ENCODE measurements around the gene NPAS3.

The NPAS3 gene

GRCh38 chr14:33042591-33042990, 103.9 kb downstream of the NPAS3 start:
- in situ Hi-C loops (cut with HindIII; ENCODE audit: low pct_ligation_motif_present, low sequenced_read_pairs) = no loop called here
- Histone ChIP-seq H3K27ac (no peak overlapping the region), H3K36me3 (replicated peaks) (no peaks in the 10 kb centered on the region), H3K4me3 (ENCODE audit: low read depth, low read length) (no peak overlapping the region), H3K27me3 (replicated peaks) (no peaks in the 10 kb centered on the region)
- DNase-seq = no peak
- no peak for TF ChIP-seq CTCF (IDR thresholded peaks at IDR 0.05; ENCODE audit: low read depth, low read length, missing control alignments)

- in situ Hi-C loops (cut with HindIII; ENCODE audit: low pct_ligation_motif_present, low sequenced_read_pairs) = no loop called here
These were observed 107.1 kb downstream of the NPAS3 start for GRCh38 chr14:33045760-33046159.

GRCh38 chr14:33052943-33053342, 114.3 kb downstream of the NPAS3 start:
- no peak for DNase-seq
- Histone ChIP-seq H3K36me3 (replicated peaks) (no peaks in the 10 kb centered on the region), H3K27me3 (replicated peaks) (no peaks in the 10 kb centered on the region), H3K4me3 (ENCODE audit: low read depth, low read length) (no peak overlapping the region), H3K27ac (no peak overlapping the region)
- in situ Hi-C loops (cut with HindIII; ENCODE audit: low pct_ligation_motif_present, low sequenced_read_pairs) = no loop called here
- TF ChIP-seq CTCF (IDR thresholded peaks at IDR 0.05; ENCODE audit: low read depth, low read length, missing control alignments) = no peak

More at GRCh38 chr14:33045760-33046159, 107.1 kb downstream of the NPAS3 start:
- no peak overlapping the region for H3K27ac ChIP-seq
- no peak for DNase-seq
- no peak for TF ChIP-seq CTCF (IDR thresholded peaks at IDR 0.05; ENCODE audit: low read depth, low read length, missing control alignments)
- no peaks in the 10 kb centered on the region for H3K36me3 ChIP-seq (replicated peaks)
- H3K4me3 ChIP-seq (ENCODE audit: low read depth, low read length) = no peak overlapping the region
- no peaks in the 10 kb centered on the region for H3K27me3 ChIP-seq (replicated peaks)

DNA sequence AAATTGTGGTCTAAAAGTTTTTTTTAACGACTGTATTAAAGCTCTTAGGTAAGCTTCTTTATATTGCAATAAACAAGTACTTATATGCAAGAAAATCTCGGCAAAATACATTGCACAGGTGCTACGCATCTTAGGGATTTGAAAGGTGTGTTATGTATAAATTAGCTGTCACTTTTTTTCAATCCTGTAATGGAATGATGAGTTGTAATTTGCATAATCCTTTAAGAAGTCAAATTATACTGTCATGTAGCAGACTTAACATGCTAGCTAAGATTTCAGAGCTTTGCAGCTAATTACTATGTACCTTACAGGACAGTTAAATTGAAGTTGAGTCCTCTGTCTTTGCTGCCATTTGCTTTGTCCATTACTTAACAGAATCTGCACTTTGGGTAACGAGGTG, 117.5 kb downstream of the NPAS3 start:
- in situ Hi-C loops (cut with HindIII; ENCODE audit: low pct_ligation_motif_present, low sequenced_read_pairs) = no loop called here
- Histone ChIP-seq H3K4me3 (ENCODE audit: low read depth, low read length) (no peak overlapping the region), H3K27me3 (replicated peaks) (no peaks in the 10 kb centered on the region), H3K27ac (no peak overlapping the region), H3K36me3 (replicated peaks) (no peaks in the 10 kb centered on the region)
- DNase-seq = no peak
- no peak for TF ChIP-seq CTCF (IDR thresholded peaks at IDR 0.05; ENCODE audit: low read depth, low read length, missing control alignments)

- no peak for DNase-seq
- TF ChIP-seq CTCF (IDR thresholded peaks at IDR 0.05; ENCODE audit: low read depth, low read length, missing control alignments) = no peak
- Histone ChIP-seq H3K27ac (no peak overlapping the region), H3K27me3 (replicated peaks) (no peaks in the 10 kb centered on the region), H3K4me3 (ENCODE audit: low read depth, low read length) (no peak overlapping the region), H3K36me3 (replicated peaks) (no peaks in the 10 kb centered on the region)
- in situ Hi-C loops (cut with HindIII; ENCODE audit: low pct_ligation_motif_present, low sequenced_read_pairs) = no loop called here
These were observed 118.9 kb downstream of the NPAS3 start for GRCh38 chr14:33057585-33057984.

DNA sequence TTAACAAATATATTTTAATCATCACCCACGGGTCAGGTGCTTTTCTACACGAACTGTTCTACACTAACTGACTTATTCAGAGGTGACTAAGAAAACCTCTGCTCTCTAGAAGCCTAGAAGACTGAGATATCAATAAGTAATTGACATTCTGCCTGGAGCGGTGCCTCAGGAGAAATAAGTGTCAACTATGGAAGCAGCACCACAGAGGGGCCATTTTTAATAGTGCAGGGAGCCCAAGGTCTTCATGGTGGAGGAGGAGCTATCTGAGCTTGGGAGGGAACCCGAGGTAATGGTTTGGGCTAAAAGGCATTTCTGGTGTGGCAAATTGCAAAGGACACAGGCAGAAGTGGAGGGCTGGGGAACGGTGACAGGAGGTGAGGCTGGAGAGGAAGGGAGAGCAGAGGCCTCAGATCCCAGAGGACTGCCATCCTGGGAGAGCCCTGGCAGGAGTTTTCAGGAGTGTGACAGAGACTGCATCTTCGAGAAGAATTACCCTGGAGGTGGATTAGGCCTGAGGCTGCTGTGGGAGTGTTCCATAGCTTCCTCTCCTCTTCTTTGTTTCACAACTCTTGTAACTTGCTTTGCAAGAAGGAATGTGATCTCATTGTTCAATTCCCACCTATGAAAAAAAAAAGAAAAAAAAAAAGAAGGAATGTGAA, 123.1 kb downstream of the NPAS3 start:
- in situ Hi-C loops (cut with HindIII; ENCODE audit: low pct_ligation_motif_present, low sequenced_read_pairs) = no loop called here
- Histone ChIP-seq H3K36me3 (replicated peaks) (no peaks in the 10 kb centered on the region), H3K27me3 (replicated peaks) (no peaks in the 10 kb centered on the region), H3K27ac (no peak overlapping the region), H3K4me3 (ENCODE audit: low read depth, low read length) (no peak overlapping the region)
- TF ChIP-seq CTCF (IDR thresholded peaks at IDR 0.05; ENCODE audit: low read depth, low read length, missing control alignments) = no peak
- DNase-seq = no peak
